Esophagus (tissue), 2 donors: ENCODE measurements around the gene CEACAM4. TPM values are rescaled to one million over a fixed set of nuclear protein-coding genes. Genes with fewer than 3 reads are reported as not detected.

Experiments used
- H3K27ac ChIP-seq, 2 donors: one replicate each; pipeline ENCODE4 v1.5.1; 2013; ENCODE audit warnings: low read depth in 2 of 2, mild to moderate bottlenecking in 2 of 2, inconsistent platforms in 1 of 2, low read length in 1 of 2, moderate library complexity in 1 of 2
- H3K27me3 ChIP-seq, 2 donors: one replicate each; pipeline ENCODE4 v1.6.1; 2013; ENCODE audit warnings: low read length in 2 of 2, control low read depth in 1 of 2, mild to moderate bottlenecking in 1 of 2; ENCODE audit not compliant: insufficient read depth in 2 of 2, control insufficient read depth in 1 of 2
- H3K36me3 ChIP-seq, 2 donors: one replicate each; pipeline ENCODE4 v1.6.1; 2013; ENCODE audit warnings: low read length in 1 of 2; ENCODE audit not compliant: control insufficient read depth in 2 of 2, insufficient read depth in 2 of 2
- H3K4me1 ChIP-seq, 2 donors: one replicate each; pipeline ENCODE4 v1.6.1; 2013; ENCODE audit warnings: low read length in 1 of 2; ENCODE audit not compliant: control insufficient read depth in 2 of 2, insufficient read depth in 2 of 2
- H3K4me3 ChIP-seq, 2 donors: one replicate each; pipeline ENCODE4 v1.5.1; 2013; ENCODE audit warnings: low read length in 2 of 2, mild to moderate bottlenecking in 2 of 2, low read depth in 1 of 2, moderate library complexity in 1 of 2
- H3K9me3 ChIP-seq, 2 donors: one replicate each; pipeline ENCODE4 v1.6.1; 2013; ENCODE audit warnings: mild to moderate bottlenecking in 2 of 2, low read depth in 1 of 2, low read length in 1 of 2, moderate library complexity in 1 of 2; ENCODE audit not compliant: control insufficient read depth in 2 of 2, insufficient read depth in 1 of 2
- WGBS, 2 donors: extraction: QIAGEN DNeasy Blood & Tissue Kit; methylation state at CpG; one replicate each; pipeline ENCODE4 v1.1.7; 2013; 5-methylcytosine and 5-hydroxymethylcytosine counted together
- polyA plus RNA-seq, 2 donors: library from polyadenylated mRNA; stranded (reverse); fragments of 200-250 nt; gene quantifications; one replicate each; pipeline ENCODE4 v1.2.3, GENCODE V29; 2013
- donor health status: healthy with polysubstance abuse.
- donor health status: Bipolar disorder and iron deficiency.

The CEACAM4 gene
- polyA plus RNA-seq, 2 donors = 0.47 to 0.58 TPM

- no peak overlapping the region for H3K27ac ChIP-seq
- H3K4me3 ChIP-seq = no peak overlapping the region
- H3K9me3 ChIP-seq = no peaks in the 10 kb centered on the region
- WGBS, 2 donors = 4 to 5% methylated on average over 6 of the region's 6 CpGs
- H3K36me3 ChIP-seq = no peaks in the 10 kb centered on the region
- H3K27me3 ChIP-seq = no peaks in the 10 kb centered on the region
- no peaks in the 10 kb centered on the region for H3K4me1 ChIP-seq
Observed at GRCh38 chr19:41641879-41642485, 15.1 kb upstream of the CEACAM4 start.

- no peak overlapping the region for H3K4me3 ChIP-seq
- H3K9me3 ChIP-seq = no peaks in the 10 kb centered on the region
- H3K27me3 ChIP-seq = no peaks in the 10 kb centered on the region
- H3K36me3 ChIP-seq = no peaks in the 10 kb centered on the region
- 35 to 36% methylated on average over 6 of the region's 6 CpGs for WGBS, 2 donors
- peak overlapping the region in 1 of 2 donors; percentile 49 for H3K27ac ChIP-seq
- H3K4me1 ChIP-seq = no peaks in the 10 kb centered on the region
Observed at GRCh38 chr19:41638641-41639081, 11.8 kb upstream of the CEACAM4 start.

GRCh38 chr19:41637484-41637883 is 10.6 kb upstream of the CEACAM4 start:
- Histone ChIP-seq H3K4me3 (no peak overlapping the region), H3K27me3 (no peaks in the 10 kb centered on the region), H3K4me1 (no peaks in the 10 kb centered on the region), H3K9me3 (peaks cover 0 to 2% of the 10 kb centered on the region in 2 donors), H3K36me3 (no peaks in the 10 kb centered on the region), H3K27ac (no peak overlapping the region)
- 49 to 54% methylated on average over 2 of the region's 2 CpGs for WGBS, 2 donors

- H3K4me1 ChIP-seq = no peaks in the 10 kb centered on the region
Observed at GRCh38 chr19:41627966-41628675, 1.2 kb upstream of the CEACAM4 start.

GRCh38 chr19:41626278-41626677 is 596 bp downstream of the CEACAM4 start:
- Histone ChIP-seq H3K27ac (no peak overlapping the region), H3K27me3 (no peaks in the 10 kb centered on the region)
- 40 to 41% methylated on average over 3 of the region's 3 CpGs for WGBS, 2 donors

More at GRCh38 chr19:41627966-41628675, 1.2 kb upstream of the CEACAM4 start:
- no peak overlapping the region for H3K27ac ChIP-seq
- whole genome bisulfite sequencing, 2 donors = 65 to 67% methylated on average over 8 of the region's 8 CpGs
- no peaks in the 10 kb centered on the region for H3K36me3 ChIP-seq
- H3K4me3 ChIP-seq = no peak overlapping the region
- H3K9me3 ChIP-seq = no peaks in the 10 kb centered on the region
- H3K27me3 ChIP-seq = no peaks in the 10 kb centered on the region

DNA sequence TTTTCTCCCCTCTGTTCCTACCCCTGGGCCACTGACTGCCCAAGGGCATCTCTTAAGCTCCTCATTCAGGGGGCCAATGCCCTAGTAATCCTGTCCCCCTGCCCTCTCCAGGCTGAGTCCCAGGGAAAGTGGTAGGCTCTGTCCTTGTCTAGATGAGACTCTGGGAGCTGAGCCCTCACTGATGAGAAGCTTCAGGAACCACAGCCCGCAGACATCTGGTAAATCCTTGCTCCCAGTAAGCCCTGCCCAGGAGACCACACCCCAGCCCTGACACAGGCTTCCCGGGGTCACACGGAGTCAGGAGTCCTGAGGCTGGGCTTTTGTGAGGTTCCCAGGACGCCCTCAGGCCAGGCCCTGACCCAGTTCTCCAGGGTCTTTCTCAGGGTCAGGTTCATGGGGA is 1.9 kb downstream of the CEACAM4 start:
- H3K36me3 ChIP-seq = no peaks in the 10 kb centered on the region
- H3K4me1 ChIP-seq = no peaks in the 10 kb centered on the region
- 48 to 54% methylated on average over 4 of the region's 4 CpGs for WGBS, 2 donors
- H3K27me3 ChIP-seq = no peaks in the 10 kb centered on the region
- H3K9me3 ChIP-seq = no peaks in the 10 kb centered on the region
- H3K27ac ChIP-seq = no peak overlapping the region
- no peak overlapping the region for H3K4me3 ChIP-seq

More at GRCh38 chr19:41626278-41626677, 596 bp downstream of the CEACAM4 start:
- H3K36me3 ChIP-seq = no peaks in the 10 kb centered on the region
- H3K9me3 ChIP-seq = no peaks in the 10 kb centered on the region
- no peaks in the 10 kb centered on the region for H3K4me1 ChIP-seq
- H3K4me3 ChIP-seq = no peak overlapping the region

DNA sequence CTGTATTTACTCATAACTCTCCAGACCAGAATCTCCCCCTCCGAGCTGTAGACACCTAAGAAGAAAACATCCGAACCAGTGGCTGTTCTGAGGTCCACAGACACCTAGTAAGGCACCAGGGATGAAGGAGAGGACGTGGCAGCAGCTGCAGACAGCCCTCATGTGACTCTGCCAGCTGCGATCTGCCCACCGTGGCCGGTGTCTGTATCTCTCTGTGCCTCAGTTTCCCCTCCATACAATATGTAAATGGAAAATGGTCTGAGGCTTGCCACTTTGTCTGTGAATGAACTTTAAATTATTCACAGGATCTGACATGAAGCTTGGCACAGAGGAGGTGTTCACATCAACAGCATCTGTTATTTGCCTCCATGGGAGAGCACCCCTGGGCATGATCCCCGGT is 2.4 kb downstream of the CEACAM4 start:
- 66 to 67% methylated on average over 7 of the region's 7 CpGs for WGBS, 2 donors

GRCh38 chr19:41623360-41623759 is 3.5 kb downstream of the CEACAM4 start:
- H3K9me3 ChIP-seq = no peaks in the 10 kb centered on the region
- WGBS, 2 donors = 65 to 66% methylated on average over 4 of the region's 4 CpGs
- H3K27ac ChIP-seq = no peak overlapping the region
- H3K27me3 ChIP-seq = no peaks in the 10 kb centered on the region
- no peaks in the 10 kb centered on the region for H3K36me3 ChIP-seq
- no peak overlapping the region for H3K4me3 ChIP-seq
- H3K4me1 ChIP-seq = no peaks in the 10 kb centered on the region

More for the DNA sequence above, 2.4 kb downstream of the CEACAM4 start:
- no peaks in the 10 kb centered on the region for H3K27me3 ChIP-seq
- no peak overlapping the region for H3K4me3 ChIP-seq
- H3K27ac ChIP-seq = no peak overlapping the region
- no peaks in the 10 kb centered on the region for H3K9me3 ChIP-seq
- no peaks in the 10 kb centered on the region for H3K36me3 ChIP-seq
- H3K4me1 ChIP-seq = no peaks in the 10 kb centered on the region

GRCh38 chr19:41621654-41622053 is 5.2 kb downstream of the CEACAM4 start:
- no peak overlapping the region for H3K27ac ChIP-seq
- no peaks in the 10 kb centered on the region for H3K36me3 ChIP-seq
- no peaks in the 10 kb centered on the region for H3K9me3 ChIP-seq
- no peaks in the 10 kb centered on the region for H3K27me3 ChIP-seq
- WGBS, 2 donors = 57 to 60% methylated on average over 7 of the region's 7 CpGs
- no peaks in the 10 kb centered on the region for H3K4me1 ChIP-seq
- H3K4me3 ChIP-seq = no peak overlapping the region

GRCh38 chr19:41621226-41621625 is 5.6 kb downstream of the CEACAM4 start:
- Histone ChIP-seq H3K4me3 (no peak overlapping the region), H3K27ac (no peak overlapping the region), H3K36me3 (no peaks in the 10 kb centered on the region), H3K4me1 (no peaks in the 10 kb centered on the region), H3K27me3 (no peaks in the 10 kb centered on the region), H3K9me3 (no peaks in the 10 kb centered on the region)
- 52 to 56% methylated on average over 4 of the region's 4 CpGs for WGBS, 2 donors
